HK-2 (cell line): Measurements from ENCODE around the gene NCAPD3.

Experiments used
- DNase-seq: peaks from one replicate; pipeline ENCODE4 v3.0.0-alpha.2; 2018; ENCODE audit not compliant: unreplicated experiment

NCAPD3 gene

GRCh38 chr11:134252346-134253187 lies 28.8 kb upstream of the NCAPD3 start:
- no peak for DNase-seq

- no peak for DNase-seq
Measured at GRCh38 chr11:134250675-134251074, 26.9 kb upstream of the NCAPD3 start.

- no peak for DNase-seq
Measured at GRCh38 chr11:134250246-134250645, 26.5 kb upstream of the NCAPD3 start.

- DNase-seq: no peak
Measured at GRCh38 chr11:134248910-134249480, 25.2 kb upstream of the NCAPD3 start.

- DNase-seq: no peak
Measured at GRCh38 chr11:134246678-134247077, 22.9 kb upstream of the NCAPD3 start.

GRCh38 chr11:134246100-134246499 lies 22.3 kb upstream of the NCAPD3 start:
- DNase-seq: no peak

GRCh38 chr11:134245434-134245833 lies 21.7 kb upstream of the NCAPD3 start:
- DNase-seq: no peak

- peak; percentile 14 for DNase-seq
Measured at GRCh38 chr11:134244593-134244992, 20.8 kb upstream of the NCAPD3 start.

GRCh38 chr11:134243913-134244312 lies 20.1 kb upstream of the NCAPD3 start:
- DNase-seq: no peak

GRCh38 chr11:134242376-134242775 lies 18.6 kb upstream of the NCAPD3 start:
- DNase-seq: no peak

- DNase-seq: no peak
Measured at GRCh38 chr11:134240592-134240991, 16.8 kb upstream of the NCAPD3 start.

GRCh38 chr11:134238956-134239355 lies 15.2 kb upstream of the NCAPD3 start:
- DNase-seq: no peak

GRCh38 chr11:134237557-134237922 lies 13.8 kb upstream of the NCAPD3 start:
- no peak for DNase-seq

GRCh38 chr11:134236834-134237556 lies 13.2 kb upstream of the NCAPD3 start:
- no peak for DNase-seq

- no peak for DNase-seq
Measured at GRCh38 chr11:134235399-134235798, 11.6 kb upstream of the NCAPD3 start.

- no peak for DNase-seq
Measured at GRCh38 chr11:134233729-134234179, 10.0 kb upstream of the NCAPD3 start.

GRCh38 chr11:134231958-134232659 lies 8.3 kb upstream of the NCAPD3 start:
- no peak for DNase-seq

- DNase-seq: no peak
Measured at GRCh38 chr11:134230339-134230738, 6.6 kb upstream of the NCAPD3 start.

- DNase-seq: no peak
Measured at GRCh38 chr11:134229126-134229790, 5.5 kb upstream of the NCAPD3 start.

GRCh38 chr11:134228625-134229024 lies 4.9 kb upstream of the NCAPD3 start:
- peak; percentile 45 for DNase-seq

- DNase-seq: no peak
Measured at GRCh38 chr11:134226806-134227325, 3.1 kb upstream of the NCAPD3 start.
